ENCODE results near the gene PLA2G4A.

The PLA2G4A gene

DNA sequence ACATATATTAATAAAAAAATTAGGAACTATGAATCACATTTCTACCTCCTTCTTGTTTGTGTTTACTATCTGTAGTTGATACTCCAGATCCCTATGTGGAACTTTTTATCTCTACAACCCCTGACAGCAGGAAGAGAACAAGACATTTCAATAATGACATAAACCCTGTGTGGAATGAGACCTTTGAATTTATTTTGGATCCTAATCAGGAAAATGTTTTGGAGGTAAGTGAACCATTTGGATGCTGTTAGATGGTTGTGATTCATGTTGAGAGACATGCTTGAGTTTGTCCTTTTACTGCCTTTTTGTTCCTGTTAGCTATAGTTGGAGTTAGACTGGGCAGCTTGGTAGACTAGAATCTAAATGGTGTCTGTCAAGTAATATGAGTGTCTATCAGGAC, 64.2 kb downstream of the PLA2G4A start:
- Histone ChIP-seq H2BK15ac (ENCODE audit: low read depth, poor library complexity, severe bottlenecking) (no peak overlapping the region), H3K4ac (ENCODE audit: low read depth in 1 of 2, low read length in 2 of 2) (no peak overlapping the region), H3K9ac (ENCODE audit: low read length) (no peak overlapping the region), H3K36me3 (ENCODE audit: control insufficient read depth in 1 of 2, insufficient read depth in 2 of 2, low read depth in 1 of 2, low read length in 2 of 2) (no peaks in the 10 kb centered on the region), H3K27ac (ENCODE audit: low read length, poor library complexity, severe bottlenecking) (no peak overlapping the region), H3K9me3 (ENCODE audit: control insufficient read depth, low read length) (no peaks in the 10 kb centered on the region), H3K4me1 (ENCODE audit: control insufficient read depth, insufficient read depth, low read depth, low read length) (no peaks in the 10 kb centered on the region), H4K91ac (ENCODE audit: low read length) (no peak overlapping the region), H3K4me3 (ENCODE audit: insufficient read depth in 1 of 2, low read depth in 1 of 2, low read length in 2 of 2) (no peak overlapping the region), H4K8ac (ENCODE audit: low read length) (no peak overlapping the region), H2BK120ac (ENCODE audit: low read depth, low read length) (no peak overlapping the region), H3K23ac (ENCODE audit: low read length in 2 of 2) (no peak overlapping the region), H3K79me1 (replicated peaks; ENCODE audit: low read length, poor library complexity, severe bottlenecking) (no peaks in the 10 kb centered on the region), H3K14ac (ENCODE audit: low read length in 2 of 2) (no peak overlapping the region), H3K18ac (ENCODE audit: low read depth in 1 of 2, low read length in 2 of 2) (no peak overlapping the region), H2BK12ac (ENCODE audit: low read length in 2 of 2) (no peak overlapping the region), H3K27me3 (ENCODE audit: control insufficient read depth in 1 of 2, insufficient read depth in 1 of 2, low read length in 2 of 2) (no peaks in the 10 kb centered on the region), H2AK5ac (ENCODE audit: low read length, severe bottlenecking) (no peak overlapping the region), H2AFZ (ENCODE audit: low read depth, low read length) (no peak overlapping the region), H2BK5ac (ENCODE audit: low read depth, low read length, poor library complexity, severe bottlenecking) (no peak overlapping the region), H3K4me2 (ENCODE audit: low read length, poor library complexity, severe bottlenecking) (no peak overlapping the region)
- no peak for DNase-seq

DNA sequence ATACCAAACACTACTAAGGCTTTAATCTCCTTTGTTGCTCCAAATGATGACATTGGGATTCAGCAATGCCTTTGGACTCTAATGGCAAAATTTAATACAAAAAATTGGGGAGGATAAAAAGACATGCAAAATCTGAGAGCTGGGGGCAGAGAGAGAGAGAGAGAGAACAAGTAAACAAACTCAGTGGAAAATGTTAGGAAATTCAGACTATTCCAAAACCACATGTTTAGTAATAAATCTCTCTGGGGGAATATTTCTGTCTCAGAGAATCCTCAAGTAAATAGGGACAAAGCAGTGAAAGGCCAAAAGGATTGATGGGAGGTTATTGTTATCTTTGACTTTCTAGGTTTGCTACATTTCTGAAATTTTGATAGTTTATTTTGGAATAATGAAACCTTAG, 65.7 kb downstream of the PLA2G4A start:
- Histone ChIP-seq H2BK15ac (ENCODE audit: low read depth, poor library complexity, severe bottlenecking) (no peak overlapping the region), H3K27me3 (ENCODE audit: control insufficient read depth in 1 of 2, insufficient read depth in 1 of 2, low read length in 2 of 2) (no peaks in the 10 kb centered on the region), H2BK5ac (ENCODE audit: low read depth, low read length, poor library complexity, severe bottlenecking) (no peak overlapping the region), H3K4ac (ENCODE audit: low read depth in 1 of 2, low read length in 2 of 2) (no peak overlapping the region), H2BK12ac (ENCODE audit: low read length in 2 of 2) (no peak overlapping the region), H3K4me2 (ENCODE audit: low read length, poor library complexity, severe bottlenecking) (no peak overlapping the region), H3K9ac (ENCODE audit: low read length) (no peak overlapping the region), H2AK5ac (ENCODE audit: low read length, severe bottlenecking) (no peak overlapping the region), H2AFZ (ENCODE audit: low read depth, low read length) (no peak overlapping the region), H3K4me1 (ENCODE audit: control insufficient read depth, insufficient read depth, low read depth, low read length) (no peaks in the 10 kb centered on the region), H3K23ac (ENCODE audit: low read length in 2 of 2) (no peak overlapping the region), H3K14ac (ENCODE audit: low read length in 2 of 2) (no peak overlapping the region), H4K8ac (ENCODE audit: low read length) (no peak overlapping the region), H3K9me3 (ENCODE audit: control insufficient read depth, low read length) (no peaks in the 10 kb centered on the region), H3K18ac (ENCODE audit: low read depth in 1 of 2, low read length in 2 of 2) (no peak overlapping the region), H4K91ac (ENCODE audit: low read length) (no peak overlapping the region), H2BK120ac (ENCODE audit: low read depth, low read length) (no peak overlapping the region), H3K4me3 (ENCODE audit: insufficient read depth in 1 of 2, low read depth in 1 of 2, low read length in 2 of 2) (no peak overlapping the region), H3K79me1 (replicated peaks; ENCODE audit: low read length, poor library complexity, severe bottlenecking) (no peaks in the 10 kb centered on the region), H3K36me3 (ENCODE audit: control insufficient read depth in 1 of 2, insufficient read depth in 2 of 2, low read depth in 1 of 2, low read length in 2 of 2) (no peaks in the 10 kb centered on the region), H3K27ac (ENCODE audit: low read length, poor library complexity, severe bottlenecking) (no peak overlapping the region)
- DNase-seq: peak; percentile 77

DNA sequence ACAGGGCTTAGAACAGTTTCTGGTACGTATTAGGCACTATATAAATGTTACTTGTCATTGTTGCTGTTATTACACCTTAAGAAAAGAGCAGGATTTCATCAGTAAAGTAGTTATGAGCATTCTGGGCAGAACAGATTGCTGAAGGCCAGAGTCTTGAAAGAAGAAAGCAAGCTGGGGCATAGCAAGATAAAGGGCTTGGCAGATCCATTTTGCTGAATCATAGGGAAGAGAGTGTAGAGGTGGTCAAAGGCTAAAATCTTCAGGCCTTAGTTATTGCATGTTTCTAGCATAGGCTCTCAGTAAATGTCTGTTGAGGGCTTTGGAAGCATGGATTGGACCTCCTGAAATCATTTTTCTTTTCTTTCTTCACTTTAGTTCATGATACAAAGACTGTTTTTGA, 67.5 kb downstream of the PLA2G4A start:
- Histone ChIP-seq H3K27me3 (ENCODE audit: control insufficient read depth in 1 of 2, insufficient read depth in 1 of 2, low read length in 2 of 2) (no peaks in the 10 kb centered on the region), H3K9ac (ENCODE audit: low read length) (peak overlapping the region; percentile 47), H3K4me3 (ENCODE audit: insufficient read depth in 1 of 2, low read depth in 1 of 2, low read length in 2 of 2) (no peak overlapping the region), H3K4me2 (ENCODE audit: low read length, poor library complexity, severe bottlenecking) (no peak overlapping the region), H4K8ac (ENCODE audit: low read length) (no peak overlapping the region), H3K9me3 (ENCODE audit: control insufficient read depth, low read length) (no peaks in the 10 kb centered on the region), H4K91ac (ENCODE audit: low read length) (no peak overlapping the region), H3K23ac (ENCODE audit: low read length in 2 of 2) (no peak overlapping the region), H2BK15ac (ENCODE audit: low read depth, poor library complexity, severe bottlenecking) (no peak overlapping the region), H2BK5ac (ENCODE audit: low read depth, low read length, poor library complexity, severe bottlenecking) (no peak overlapping the region), H3K4ac (ENCODE audit: low read depth in 1 of 2, low read length in 2 of 2) (peak overlapping the region in 1 of 2 experiments; percentile 28), H2AK5ac (ENCODE audit: low read length, severe bottlenecking) (no peak overlapping the region), H3K27ac (ENCODE audit: low read length, poor library complexity, severe bottlenecking) (no peak overlapping the region), H2BK120ac (ENCODE audit: low read depth, low read length) (no peak overlapping the region), H3K79me1 (replicated peaks; ENCODE audit: low read length, poor library complexity, severe bottlenecking) (no peaks in the 10 kb centered on the region), H3K4me1 (ENCODE audit: control insufficient read depth, insufficient read depth, low read depth, low read length) (no peaks in the 10 kb centered on the region), H3K14ac (ENCODE audit: low read length in 2 of 2) (no peak overlapping the region), H3K36me3 (ENCODE audit: control insufficient read depth in 1 of 2, insufficient read depth in 2 of 2, low read depth in 1 of 2, low read length in 2 of 2) (no peaks in the 10 kb centered on the region), H2BK12ac (ENCODE audit: low read length in 2 of 2) (peak overlapping the region in 1 of 2 experiments; percentile 11), H2AFZ (ENCODE audit: low read depth, low read length) (no peak overlapping the region), H3K18ac (ENCODE audit: low read depth in 1 of 2, low read length in 2 of 2) (no peak overlapping the region)
- WGBS: no CpG with 5 or more reads among the region's 1 CpG
- DNase-seq: no peak

DNA sequence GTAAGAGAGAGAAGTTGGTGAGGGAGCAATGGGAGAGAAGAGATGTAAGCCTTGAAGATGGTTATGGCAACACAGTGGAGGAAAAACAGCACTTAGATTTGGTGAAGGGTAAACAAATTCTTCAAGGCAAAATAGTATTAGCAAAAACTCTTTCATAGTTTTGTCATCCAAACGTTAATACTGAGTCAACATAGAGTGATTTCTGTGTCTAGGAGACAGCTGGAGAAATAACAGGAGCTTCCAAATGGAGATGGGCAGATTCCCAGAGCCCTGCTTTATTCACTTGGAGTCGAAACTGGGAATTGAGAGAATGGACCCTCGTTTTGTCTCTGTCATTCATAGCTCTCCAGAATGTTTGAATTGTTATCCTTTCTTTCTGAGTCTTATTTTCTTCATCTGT, 68.3 kb downstream of the PLA2G4A start:
- H2BK5ac ChIP-seq (ENCODE audit: low read depth, low read length, poor library complexity, severe bottlenecking): no peak overlapping the region
- H3K36me3 ChIP-seq (ENCODE audit: control insufficient read depth in 1 of 2, insufficient read depth in 2 of 2, low read depth in 1 of 2, low read length in 2 of 2): no peaks in the 10 kb centered on the region
- no peak overlapping the region for H4K8ac ChIP-seq (ENCODE audit: low read length)
- no peak overlapping the region for H2BK120ac ChIP-seq (ENCODE audit: low read depth, low read length)
- no peaks in the 10 kb centered on the region for H3K4me1 ChIP-seq (ENCODE audit: control insufficient read depth, insufficient read depth, low read depth, low read length)
- DNase-seq: no peak
- H3K9me3 ChIP-seq (ENCODE audit: control insufficient read depth, low read length): no peaks in the 10 kb centered on the region
- H3K4ac ChIP-seq (ENCODE audit: low read depth in 1 of 2, low read length in 2 of 2): no peak overlapping the region
- H3K79me1 ChIP-seq (replicated peaks; ENCODE audit: low read length, poor library complexity, severe bottlenecking): no peaks in the 10 kb centered on the region
- no peak overlapping the region for H3K18ac ChIP-seq (ENCODE audit: low read depth in 1 of 2, low read length in 2 of 2)
- no peak overlapping the region for H2AK5ac ChIP-seq (ENCODE audit: low read length, severe bottlenecking)
- no peak overlapping the region for H2BK15ac ChIP-seq (ENCODE audit: low read depth, poor library complexity, severe bottlenecking)
- no peak overlapping the region for H2AFZ ChIP-seq (ENCODE audit: low read depth, low read length)
- peak overlapping the region; percentile 47 for H3K9ac ChIP-seq (ENCODE audit: low read length)
- H3K27ac ChIP-seq (ENCODE audit: low read length, poor library complexity, severe bottlenecking): no peak overlapping the region
- no peak overlapping the region for H3K4me2 ChIP-seq (ENCODE audit: low read length, poor library complexity, severe bottlenecking)
- H4K91ac ChIP-seq (ENCODE audit: low read length): no peak overlapping the region
- H3K14ac ChIP-seq (ENCODE audit: low read length in 2 of 2): no peak overlapping the region
- peak overlapping the region in 1 of 2 experiments; percentile 10 for H2BK12ac ChIP-seq (ENCODE audit: low read length in 2 of 2)
- no peak overlapping the region for H3K23ac ChIP-seq (ENCODE audit: low read length in 2 of 2)
- 40% methylated on average over 1 of the region's 3 CpGs for WGBS
- no peak overlapping the region for H3K4me3 ChIP-seq (ENCODE audit: insufficient read depth in 1 of 2, low read depth in 1 of 2, low read length in 2 of 2)
- no peaks in the 10 kb centered on the region for H3K27me3 ChIP-seq (ENCODE audit: control insufficient read depth in 1 of 2, insufficient read depth in 1 of 2, low read length in 2 of 2)

Data from mesenchymal stem cell (in vitro differentiated cells and primary cell).